ENCODE measurements around the gene SULT2A1. TPM values are rescaled to one million over a fixed set of nuclear protein-coding genes. Genes with fewer than 3 reads are reported as not detected.

Gene SULT2A1
- total RNA-seq, 8 experiments from 2014 or later = 0.19 TPM; not detected in 7

Other genes starting within 250 kb of the SULT2A1 start
- 10 to 100 TPM in 3 of 8 experiments, 1 to 10 TPM in 4, under 1 TPM in 1; 0.38 to 43.6 (median 4.8) TPM for gene EHD2, start 172.9 kb downstream of the SULT2A1 start, total RNA-seq
- gene NOP53, start 140.8 kb downstream of the SULT2A1 start, total RNA-seq = 100 to 1,000 TPM; 106 to 243 (median 168) TPM
- gene SELENOW, start 107.6 kb downstream of the SULT2A1 start, total RNA-seq = 100 to 1,000 TPM in 7 of 8 experiments, 10 to 100 TPM in 1; 99.2 to 427 (median 228) TPM
- gene TPRX1, start 81.8 kb downstream of the SULT2A1 start, total RNA-seq = 1 to 10 TPM in 1 of 8 experiments, under 1 TPM in 3, not detected in 4; 0.33 to 1.1 (median 0.46) TPM
- gene CRX, start 64.4 kb downstream of the SULT2A1 start, total RNA-seq = 1 to 10 TPM in 2 of 8 experiments, under 1 TPM in 5, not detected in 1; 0.05 to 3.0 (median 0.63) TPM
- gene TPRX2, start 27.1 kb downstream of the SULT2A1 start, total RNA-seq = 1 to 10 TPM in 1 of 8 experiments, under 1 TPM in 3, not detected in 4; 0.46 to 1.3 (median 0.53) TPM
- not detected for gene BSPH1, start 105.9 kb upstream of the SULT2A1 start, total RNA-seq
- 1 to 10 TPM in 2 of 8 experiments, under 1 TPM in 2, not detected in 4; 0.22 to 2.1 (median 1.1) TPM for gene ELSPBP1, start 108.3 kb upstream of the SULT2A1 start, total RNA-seq
- under 1 TPM in 1 of 8 experiments, not detected in 7; 0.43 TPM for gene CABP5, start 157.8 kb upstream of the SULT2A1 start, total RNA-seq
- gene PLA2G4C, start 224.5 kb upstream of the SULT2A1 start, total RNA-seq = 10 to 100 TPM in 4 of 8 experiments, 1 to 10 TPM in 4; 3.5 to 20.5 (median 8.9) TPM